GM19455 (cell line): ENCODE measurements around the gene ERC2.
"Not testable (repeated sequence)": the region's sequence is repeated elsewhere in the genome, so short reads cannot be mapped to it uniquely, and the experiment has no call there.

Experiments
- ATAC-seq: cut with Tn5 transposase; IDR thresholded peaks from one replicate; pipeline ENCODE4 v1.9.1; 2021; ENCODE audit not compliant: unreplicated experiment

Gene ERC2

DNA sequence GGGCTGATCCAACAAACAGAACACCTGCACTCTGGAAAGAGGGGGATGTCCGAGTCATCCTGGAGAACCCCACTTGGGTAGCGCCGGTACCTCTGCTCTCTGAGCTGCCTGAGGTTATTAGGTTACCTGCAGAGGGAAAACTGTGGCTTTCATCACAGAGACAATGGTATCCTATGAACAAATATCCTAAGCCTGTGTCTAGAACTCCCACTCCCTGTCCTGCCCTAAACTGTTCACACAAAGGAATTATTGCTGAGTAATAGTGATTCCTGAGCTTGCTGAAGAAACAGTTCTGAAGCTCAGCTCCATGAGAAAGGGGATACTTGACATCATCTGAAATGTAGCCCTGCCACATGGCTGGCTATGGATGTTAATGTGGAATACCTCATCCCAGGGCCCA, 949.2 kb downstream of the ERC2 start:
- ATAC-seq = no peak

- ATAC-seq = no peak
Observed at GRCh38 chr3:55518451-55518850, 949.8 kb downstream of the ERC2 start.

GRCh38 chr3:55516392-55517030, 951.8 kb downstream of the ERC2 start:
- ATAC-seq = no peak

DNA sequence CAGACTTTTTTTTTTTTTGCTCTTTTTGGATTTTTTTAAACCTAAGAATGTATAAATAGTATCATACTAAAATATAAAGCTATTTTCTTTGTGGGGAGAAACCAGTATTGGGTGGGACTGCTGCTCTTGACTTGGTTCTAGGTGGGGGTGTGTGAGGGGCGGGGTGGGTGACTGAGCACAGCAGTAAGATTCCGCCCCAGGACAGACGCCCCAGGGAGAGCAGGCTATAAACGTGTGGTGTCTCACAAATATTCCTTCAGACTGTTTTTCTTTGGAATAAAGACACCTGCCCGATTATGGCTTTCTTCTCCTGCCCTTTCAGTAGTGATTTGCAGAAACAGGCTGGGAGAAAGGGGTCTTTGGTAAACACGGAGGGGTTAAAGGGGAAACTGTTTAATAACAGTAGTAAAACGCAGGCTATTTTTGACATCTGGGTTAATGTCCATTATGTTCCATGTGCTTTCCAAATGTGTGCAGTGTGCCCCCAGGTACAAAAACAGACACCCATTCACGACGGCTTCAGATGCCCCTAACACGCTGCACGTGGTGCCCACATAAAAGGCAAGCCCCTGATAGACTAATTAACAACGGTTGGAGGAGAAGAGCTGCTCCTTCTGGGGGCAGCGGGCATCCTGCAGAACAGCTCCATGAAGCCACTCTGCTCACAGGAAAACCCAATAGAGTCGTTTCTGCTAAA, 952.6 kb downstream of the ERC2 start:
- ATAC-seq = no peak

GRCh38 chr3:55514962-55515361, 953.3 kb downstream of the ERC2 start:
- ATAC-seq = no peak

- no peak for ATAC-seq
Observed at GRCh38 chr3:55512571-55513343, 955.5 kb downstream of the ERC2 start.

- no peak for ATAC-seq
Observed at GRCh38 chr3:55511895-55512570, 956.2 kb downstream of the ERC2 start.

GRCh38 chr3:55508335-55508734, 959.9 kb downstream of the ERC2 start:
- no peak for ATAC-seq

GRCh38 chr3:55507808-55508207, 960.5 kb downstream of the ERC2 start:
- no peak for ATAC-seq

GRCh38 chr3:55505776-55506175, 962.5 kb downstream of the ERC2 start:
- no peak for ATAC-seq

GRCh38 chr3:55505102-55505501, 963.2 kb downstream of the ERC2 start:
- not testable (repeated sequence) for ATAC-seq

GRCh38 chr3:55501905-55502304, 966.4 kb downstream of the ERC2 start:
- no peak for ATAC-seq

DNA sequence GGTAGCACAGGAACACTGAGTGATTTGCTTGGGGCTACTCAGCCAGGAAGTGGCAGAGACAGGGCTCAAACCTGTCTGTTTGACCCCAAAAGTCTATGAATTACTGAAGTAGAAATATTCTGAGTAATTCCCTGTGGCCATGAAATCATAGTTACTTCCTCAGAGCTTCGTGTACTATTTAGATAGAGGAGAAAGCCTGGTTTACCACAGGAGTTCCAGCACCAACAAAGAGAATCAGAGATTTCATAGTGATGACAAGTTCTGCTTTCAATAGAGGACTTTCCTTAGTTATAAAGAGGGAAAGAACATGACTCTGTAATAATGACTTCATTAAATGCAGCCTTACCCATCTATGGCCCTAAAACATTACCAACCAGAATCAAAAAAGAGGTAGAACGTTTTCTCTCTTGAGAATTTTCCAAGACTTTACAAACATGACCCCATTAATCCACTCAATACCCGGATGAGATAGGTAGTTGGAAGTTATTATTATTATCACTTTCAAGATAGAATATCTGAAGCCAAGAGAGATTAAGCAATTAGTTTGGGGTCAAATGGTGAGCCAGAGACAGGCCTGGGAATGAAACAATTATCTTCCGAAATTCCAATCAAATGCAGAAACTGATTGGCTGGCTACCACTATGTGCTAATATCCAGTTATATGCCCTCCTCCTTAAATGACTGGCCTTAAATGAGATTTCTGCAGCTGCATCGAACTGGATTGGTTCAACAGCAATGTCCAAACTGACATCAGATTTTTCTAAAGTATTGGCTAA, 967.5 kb downstream of the ERC2 start:
- no peak for ATAC-seq

DNA sequence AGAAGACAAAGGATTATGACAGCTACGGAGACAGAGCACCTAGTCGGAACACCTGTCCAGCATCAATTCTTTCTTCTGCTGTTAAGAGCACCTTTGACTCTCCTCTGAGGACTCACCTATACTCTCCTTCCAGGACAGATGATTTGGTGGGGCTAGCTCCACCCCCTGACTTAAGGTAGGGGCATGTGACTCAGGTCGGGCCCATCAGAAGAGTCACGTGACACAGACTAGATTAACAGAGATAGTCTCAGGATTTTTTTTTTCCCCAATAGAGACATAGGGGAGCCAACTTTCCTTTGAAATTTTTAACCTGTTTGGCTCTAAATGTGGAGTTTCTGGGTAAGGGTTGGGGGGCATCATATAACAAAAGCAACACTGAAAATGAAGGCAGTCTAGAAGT, 969.7 kb downstream of the ERC2 start:
- ATAC-seq = no peak

DNA sequence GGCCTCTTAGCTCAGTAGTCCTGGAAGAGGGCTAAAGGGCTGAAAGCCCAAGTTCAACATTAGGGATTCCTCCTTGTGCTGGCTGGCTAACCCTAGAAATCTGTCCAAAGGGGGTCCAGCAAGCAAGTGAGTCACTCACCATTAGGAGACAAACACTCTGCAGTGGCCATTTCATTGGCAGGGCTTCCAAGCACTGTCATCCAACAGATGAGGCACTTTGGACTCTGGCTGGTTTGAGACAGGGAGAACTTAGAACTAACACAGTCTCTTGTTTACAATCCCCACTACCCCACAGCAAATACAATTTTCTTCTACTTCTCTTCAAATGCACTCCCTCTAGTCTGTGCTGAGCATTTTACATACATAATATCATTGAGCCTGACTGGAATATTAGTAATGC, 971.0 kb downstream of the ERC2 start:
- no peak for ATAC-seq

- no peak for ATAC-seq
Observed at GRCh38 chr3:55494976-55495375, 973.3 kb downstream of the ERC2 start.

DNA sequence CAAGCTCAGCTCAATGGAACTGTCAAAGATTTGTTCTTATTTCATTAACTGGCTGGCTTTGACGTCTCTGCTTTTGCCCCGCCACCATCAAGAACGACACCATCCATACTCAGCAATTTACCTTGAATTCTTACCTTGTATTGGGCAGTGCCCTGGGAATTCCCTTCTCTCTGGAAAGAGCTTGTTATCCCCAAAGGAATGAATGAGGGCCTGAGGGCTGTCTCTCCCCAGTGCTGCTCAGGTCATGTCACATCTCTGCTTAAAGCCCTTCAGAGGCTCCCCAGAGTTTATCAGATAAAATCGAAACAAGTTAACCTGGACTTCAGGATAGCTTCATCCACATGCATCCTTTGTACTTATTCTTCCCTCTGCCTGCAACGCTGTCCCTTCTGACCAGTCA, 975.3 kb downstream of the ERC2 start:
- no peak for ATAC-seq

- ATAC-seq = no peak
Observed at GRCh38 chr3:55491296-55491816, 976.9 kb downstream of the ERC2 start.

GRCh38 chr3:55490276-55490913, 977.9 kb downstream of the ERC2 start:
- ATAC-seq = no peak

GRCh38 chr3:55489798-55490132, 978.5 kb downstream of the ERC2 start:
- no peak for ATAC-seq
